Tibial artery (tissue), 4 donors: ENCODE data around the gene OR5B21.

Experiments used
- DNase-seq, 2 donors: peaks; one replicate each; pipeline ENCODE4 v3.0.0-alpha.2; 2019
- H3K27ac ChIP-seq, 2 donors: fragments of 200-600 bp; sonication (generic) in 1 of 2; 1 replicate in 1 of 2; 2 replicates in 1 of 2; pipeline ENCODE4 v1.5.1; 2018 to 2019; ENCODE audit warnings: mild to moderate bottlenecking in 1 of 2
- H3K27me3 ChIP-seq, 2 donors: fragments of 200-600 bp; sonication (generic) in 1 of 2; one replicate each; pipeline versions ENCODE4 v1.5.1 to v1.6.0; 2016 to 2019
- H3K36me3 ChIP-seq, 3 donors: fragments of 200-600 bp; sonication (generic) in 2 of 3; one replicate each; pipeline ENCODE4 v1.5.1; 2016 to 2019; ENCODE audit warnings: mild to moderate bottlenecking in 2 of 3
- H3K4me1 ChIP-seq, 4 donors: fragments of 200-600 bp; sonication (generic) in 2 of 4; 1 replicate in 3 of 4; 2 replicates in 1 of 4; pipeline ENCODE4 v1.5.1; 2016 to 2019
- H3K4me3 ChIP-seq, 2 donors: fragments of 200-600 bp; sonication (generic) in 1 of 2; 1 replicate in 1 of 2; 2 replicates in 1 of 2; pipeline ENCODE4 v1.5.1; 2018 to 2019; ENCODE audit warnings: mild to moderate bottlenecking in 2 of 2
- H3K9me3 ChIP-seq, 3 donors: fragments of 200-600 bp; sonication (generic) in 1 of 3; one replicate each; pipeline ENCODE4 v1.5.1; 2016 to 2019
- CTCF ChIP-seq, 2 experiments: fragments of 200-600 bp in 1 of 2; fragments of 450-650 bp in 1 of 2; IDR thresholded peaks; one replicate each; pipeline ENCODE4 v1.5.1; 2017 to 2019; ENCODE audit warnings: antibody characterized with exemption in 2 of 2, mild to moderate bottlenecking in 1 of 2, moderate library complexity in 1 of 2
- intact Hi-C: fragments of 100-400 bp; cut with DNase I; formaldehyde crosslinking; loops from one replicate; pipeline ENCODE4 v1.15.0; 2023; ENCODE audit warnings: low total_unique reads

OR5B21 gene

GRCh38 chr11:58508005-58508404 lies at the start of gene OR5B21:
TSS of gene OR5B21 (minus strand) at chr11:58508105. CDS start at chr11:58508105, 0 bp downstream.
- TF ChIP-seq CTCF (IDR thresholded peaks at IDR 0.05) = no peak
- H3K4me1 ChIP-seq = no peaks in the 10 kb centered on the region
- H3K9me3 ChIP-seq = no peaks in the 10 kb centered on the region
- H3K4me3 ChIP-seq = no peak within 1 kb of the TSS
- no peaks in the 10 kb centered on the region for H3K27me3 ChIP-seq
- H3K36me3 ChIP-seq = no peaks in the 10 kb centered on the region
- intact Hi-C loops = no loop called here
- no peak within 1 kb of the TSS for H3K27ac ChIP-seq
- DNase-seq = no peak

GRCh38 chr11:58549644-58550043 lies 41.7 kb upstream of the OR5B21 start:
- no peak for TF ChIP-seq CTCF (IDR thresholded peaks at IDR 0.05)
- intact Hi-C loops = no loop called here
- no peaks in the 10 kb centered on the region for H3K4me1 ChIP-seq
- H3K36me3 ChIP-seq = peaks cover 91 to 100% (median 94%) of the 10 kb centered on the region in 3 donors
- H3K9me3 ChIP-seq = no peaks in the 10 kb centered on the region
- H3K4me3 ChIP-seq = no peak overlapping the region
- no peaks in the 10 kb centered on the region for H3K27me3 ChIP-seq
- no peak overlapping the region for H3K27ac ChIP-seq
- no peak for DNase-seq

GRCh38 chr11:58546841-58547240 lies 38.9 kb upstream of the OR5B21 start:
- no peak overlapping the region for H3K27ac ChIP-seq
- intact Hi-C loops = no loop called here
- H3K36me3 ChIP-seq = peaks cover 71 to 84% (median 80%) of the 10 kb centered on the region in 3 donors
- DNase-seq = no peak
- no peaks in the 10 kb centered on the region for H3K9me3 ChIP-seq
- H3K4me1 ChIP-seq = no peaks in the 10 kb centered on the region
- no peak overlapping the region for H3K4me3 ChIP-seq
- TF ChIP-seq CTCF (IDR thresholded peaks at IDR 0.05) = no peak
- no peaks in the 10 kb centered on the region for H3K27me3 ChIP-seq

GRCh38 chr11:58531865-58532341 lies 24.0 kb upstream of the OR5B21 start:
- Histone ChIP-seq H3K9me3 (no peaks in the 10 kb centered on the region), H3K27me3 (no peaks in the 10 kb centered on the region), H3K27ac (no peak overlapping the region), H3K36me3 (peaks cover 16 to 60% (median 53%) of the 10 kb centered on the region in 3 donors), H3K4me1 (no peaks in the 10 kb centered on the region), H3K4me3 (no peak overlapping the region)
- intact Hi-C loops = no loop called here
- DNase-seq = no peak
- no peak for TF ChIP-seq CTCF (IDR thresholded peaks at IDR 0.05)

GRCh38 chr11:58530236-58530635 lies 22.3 kb upstream of the OR5B21 start:
- intact Hi-C loops = no loop called here
- H3K9me3 ChIP-seq = no peaks in the 10 kb centered on the region
- no peaks in the 10 kb centered on the region for H3K4me1 ChIP-seq
- H3K36me3 ChIP-seq = peaks cover 16 to 60% (median 58%) of the 10 kb centered on the region in 3 donors
- H3K4me3 ChIP-seq = no peak overlapping the region
- no peaks in the 10 kb centered on the region for H3K27me3 ChIP-seq
- no peak for DNase-seq
- no peak for TF ChIP-seq CTCF (IDR thresholded peaks at IDR 0.05)
- no peak overlapping the region for H3K27ac ChIP-seq

GRCh38 chr11:58527429-58527828 lies 19.5 kb upstream of the OR5B21 start:
- Histone ChIP-seq H3K4me1 (peaks cover 0 to 14% (median 8%) of the 10 kb centered on the region in 4 donors), H3K27ac (no peak overlapping the region), H3K4me3 (no peak overlapping the region), H3K27me3 (no peaks in the 10 kb centered on the region), H3K9me3 (no peaks in the 10 kb centered on the region), H3K36me3 (peaks cover 9 to 49% (median 45%) of the 10 kb centered on the region in 3 donors)
- TF ChIP-seq CTCF (IDR thresholded peaks at IDR 0.05) = no peak
- DNase-seq = no peak
- intact Hi-C loops = no loop called here
